ENCODE measurements around the gene ANKRD24. TPM values are rescaled to one million over a fixed set of nuclear protein-coding genes. Genes with fewer than 3 reads are reported as not detected.
"Not testable (repeated sequence)": the region's sequence is repeated elsewhere in the genome, so short reads cannot be mapped to it uniquely, and the experiment has no call there.

The ANKRD24 gene
- total and polyA plus RNA-seq, 8 donors: 0.29 to 6.1 (median 2.3) TPM; not detected in 1

- Histone ChIP-seq H3K4me3 (no peak overlapping the region), H3K9me3 (no peaks in the 10 kb centered on the region), H3K27me3 (no peaks in the 10 kb centered on the region), H3K4me1 (peaks cover 0 to 18% (median 11%) of the 10 kb centered on the region in 4 donors), H3K36me3 (peaks cover 34 to 87% (median 78%) of the 10 kb centered on the region in 4 donors), H3K27ac (peak overlapping the region in 4 of 5 donors; percentile 64 to 82 (median 72))
- intact Hi-C loops (cut with DNase I; ENCODE audit: low total_unique reads): no loop called here
- 82 to 95% (median 90%) methylated on average over 11 to 13 of the region's 13 CpGs for WGBS, 5 donors
- DNase-seq: no peak
- TF ChIP-seq POLR2AphosphoS5 (IDR thresholded peaks at IDR 0.05): no peak
- no peak for TF ChIP-seq EP300 (IDR thresholded peaks at IDR 0.05)
- no peak for TF ChIP-seq POLR2A (IDR thresholded peaks at IDR 0.05)
- TF ChIP-seq CTCF (IDR thresholded peaks at IDR 0.05): no peak
Measured at GRCh38 chr19:4268816-4269430, 86.4 kb downstream of the ANKRD24 start.

GRCh38 chr19:4272894-4273293 lies 90.4 kb downstream of the ANKRD24 start:
- no peak for DNase-seq
- WGBS, 5 donors: 50 to 70% (median 65%) methylated on average over 7 to 10 of the region's 10 CpGs

GRCh38 chr19:4274321-4274686 lies 91.8 kb downstream of the ANKRD24 start:
- 80 to 88% (median 86%) methylated on average over 6 of the region's 6 CpGs for WGBS, 5 donors

More at GRCh38 chr19:4272894-4273293, 90.4 kb downstream of the ANKRD24 start:
- no peak overlapping the region for H3K27ac ChIP-seq
- peaks cover 24 to 47% (median 44%) of the 10 kb centered on the region in 4 donors for H3K36me3 ChIP-seq
- H3K9me3 ChIP-seq: no peaks in the 10 kb centered on the region
- no peak overlapping the region for H3K4me3 ChIP-seq
- TF ChIP-seq POLR2A (IDR thresholded peaks at IDR 0.05) (no peak), CTCF (IDR thresholded peaks at IDR 0.05) (no peak)
- peaks cover 0 to 8% (median 3%) of the 10 kb centered on the region in 4 donors for H3K4me1 ChIP-seq
- peaks cover 0 to 9% (median 5%) of the 10 kb centered on the region in 3 donors for H3K27me3 ChIP-seq
- intact Hi-C loops (cut with DNase I; ENCODE audit: low total_unique reads): no loop called here

More at GRCh38 chr19:4274321-4274686, 91.8 kb downstream of the ANKRD24 start:
- peaks cover 5 to 12% (median 8%) of the 10 kb centered on the region in 4 donors for H3K4me1 ChIP-seq
- H3K9me3 ChIP-seq; DNase-seq; H3K27ac ChIP-seq; H3K4me3 ChIP-seq; intact Hi-C loops (cut with DNase I; ENCODE audit: low total_unique reads): not testable (repeated sequence)
- H3K36me3 ChIP-seq: peaks cover 11 to 33% (median 30%) of the 10 kb centered on the region in 4 donors
- H3K27me3 ChIP-seq: peaks cover 6 to 24% (median 19%) of the 10 kb centered on the region in 3 donors

Other genes with a start within 250 kb of the ANKRD24 start
- gene NMRK2, start 249.6 kb upstream of the ANKRD24 start, total RNA-seq: under 1 TPM in 1 of 5 donors, not detected in 4; 0.55 TPM
- gene NMRK2, start 249.6 kb upstream of the ANKRD24 start, polyA plus RNA-seq: 1 to 10 TPM in 2 of 3 donors, under 1 TPM in 1; 0.68 to 4.3 (median 2.3) TPM
- 100 to 1,000 TPM in 2 of 5 donors, 10 to 100 TPM in 3; 58.5 to 238 (median 75.8) TPM for gene DAPK3, start 211.6 kb upstream of the ANKRD24 start, total RNA-seq
- 10 to 100 TPM; 47.0 to 73.5 (median 51.9) TPM for gene DAPK3, start 211.6 kb upstream of the ANKRD24 start, polyA plus RNA-seq
- 1,000 to 10,000 TPM in 4 of 5 donors, 100 to 1,000 TPM in 1; 872 to 1,656 (median 1,431) TPM for gene EEF2, start 197.2 kb upstream of the ANKRD24 start, total RNA-seq
- gene EEF2, start 197.2 kb upstream of the ANKRD24 start, polyA plus RNA-seq: 1,000 to 10,000 TPM in 2 of 3 donors, 100 to 1,000 TPM in 1; 667 to 1,312 (median 1,239) TPM
- 10 to 100 TPM in 4 of 5 donors, 1 to 10 TPM in 1; 9.3 to 93.6 (median 37.5) TPM for gene PIAS4, start 175.0 kb upstream of the ANKRD24 start, total RNA-seq
- 10 to 100 TPM in 1 of 3 donors, 1 to 10 TPM in 2; 6.6 to 14.8 (median 9.3) TPM for gene PIAS4, start 175.0 kb upstream of the ANKRD24 start, polyA plus RNA-seq
- gene ZBTB7A, start 115.8 kb upstream of the ANKRD24 start, total RNA-seq: 100 to 1,000 TPM in 2 of 5 donors, 10 to 100 TPM in 3; 11.2 to 274 (median 66.8) TPM
- gene ZBTB7A, start 115.8 kb upstream of the ANKRD24 start, polyA plus RNA-seq: 10 to 100 TPM in 2 of 3 donors, 1 to 10 TPM in 1; 8.0 to 14.4 (median 12.0) TPM
- gene MAP2K2, start 58.6 kb upstream of the ANKRD24 start, total RNA-seq: 100 to 1,000 TPM in 1 of 5 donors, 10 to 100 TPM in 4; 53.4 to 447 (median 84.3) TPM
- gene MAP2K2, start 58.6 kb upstream of the ANKRD24 start, polyA plus RNA-seq: 100 to 1,000 TPM; 137 to 162 (median 147) TPM
- 1 to 10 TPM in 2 of 5 donors, not detected in 3; 1.1 to 7.0 TPM for gene CREB3L3, start 29.1 kb upstream of the ANKRD24 start, total RNA-seq
- gene CREB3L3, start 29.1 kb upstream of the ANKRD24 start, polyA plus RNA-seq: under 1 TPM; 0.03 to 0.61 (median 0.12) TPM
- 100 to 1,000 TPM in 2 of 5 donors, 10 to 100 TPM in 3; 14.0 to 160 (median 28.0) TPM for gene SIRT6, start 126 bp upstream of the ANKRD24 start, total RNA-seq
- 10 to 100 TPM; 17.7 to 23.9 (median 19.5) TPM for gene SIRT6, start 126 bp upstream of the ANKRD24 start, polyA plus RNA-seq
- under 1 TPM in 1 of 5 donors, not detected in 4; 0.55 TPM for gene EBI3, start 46.8 kb downstream of the ANKRD24 start, total RNA-seq
- gene EBI3, start 46.8 kb downstream of the ANKRD24 start, polyA plus RNA-seq: 1 to 10 TPM; 2.0 to 2.7 (median 2.7) TPM
- gene YJU2, start 64.4 kb downstream of the ANKRD24 start, total RNA-seq: 10 to 100 TPM in 3 of 5 donors, 1 to 10 TPM in 2; 3.5 to 48.4 (median 13.0) TPM
- gene YJU2, start 64.4 kb downstream of the ANKRD24 start, polyA plus RNA-seq: 10 to 100 TPM; 26.0 to 34.7 (median 30.4) TPM
- gene SHD, start 96.6 kb downstream of the ANKRD24 start, total RNA-seq: 1 to 10 TPM in 1 of 5 donors, not detected in 4; 7.0 TPM
- gene SHD, start 96.6 kb downstream of the ANKRD24 start, polyA plus RNA-seq: not detected
- gene TMIGD2, start 119.7 kb downstream of the ANKRD24 start, total RNA-seq: 1 to 10 TPM in 1 of 5 donors, not detected in 4; 1.1 TPM
- gene TMIGD2, start 119.7 kb downstream of the ANKRD24 start, polyA plus RNA-seq: under 1 TPM in 1 of 3 donors, not detected in 2; 0.55 TPM
- 10 to 100 TPM in 1 of 5 donors, 1 to 10 TPM in 2, not detected in 2; 1.1 to 12.5 (median 2.3) TPM for gene FSD1, start 121.9 kb downstream of the ANKRD24 start, total RNA-seq
- gene FSD1, start 121.9 kb downstream of the ANKRD24 start, polyA plus RNA-seq: 1 to 10 TPM in 1 of 3 donors, under 1 TPM in 1, not detected in 1; 0.31 to 1.3 TPM
- gene STAP2, start 156.1 kb downstream of the ANKRD24 start, total RNA-seq: 100 to 1,000 TPM in 1 of 5 donors, 10 to 100 TPM in 3, not detected in 1; 20.7 to 250 (median 35.1) TPM
- 10 to 100 TPM; 32.7 to 70.8 (median 52.4) TPM for gene STAP2, start 156.1 kb downstream of the ANKRD24 start, polyA plus RNA-seq
- gene MPND, start 160.9 kb downstream of the ANKRD24 start, total RNA-seq: 10 to 100 TPM in 2 of 5 donors, 1 to 10 TPM in 3; 2.2 to 24.5 (median 8.3) TPM
- gene MPND, start 160.9 kb downstream of the ANKRD24 start, polyA plus RNA-seq: 10 to 100 TPM; 20.4 to 25.0 (median 22.0) TPM
- 100 to 1,000 TPM in 1 of 5 donors, 10 to 100 TPM in 4; 14.8 to 111 (median 26.3) TPM for gene SH3GL1, start 217.9 kb downstream of the ANKRD24 start, total RNA-seq
- 10 to 100 TPM; 44.9 to 48.5 (median 46.0) TPM for gene SH3GL1, start 217.9 kb downstream of the ANKRD24 start, polyA plus RNA-seq
- gene CHAF1A, start 220.0 kb downstream of the ANKRD24 start, total RNA-seq: 100 to 1,000 TPM in 1 of 5 donors, 10 to 100 TPM in 1, 1 to 10 TPM in 3; 1.8 to 100 (median 9.8) TPM
- gene CHAF1A, start 220.0 kb downstream of the ANKRD24 start, polyA plus RNA-seq: 1 to 10 TPM; 5.4 to 7.2 (median 5.8) TPM

All from stomach (tissue), 9 donors.